IPS-20b (cell line): Measurements from ENCODE around the gene ST6GALNAC1.

Source experiments
- H3K27ac ChIP-seq: one replicate; pipeline ENCODE4 v1.5.1; 2013; ENCODE audit warnings: low read length
- H3K27me3 ChIP-seq: 2 replicates; pipeline ENCODE4 v1.6.1; 2013; ENCODE audit warnings: mild to moderate bottlenecking, low read length, inconsistent platforms; ENCODE audit not compliant: insufficient read depth
- H3K36me3 ChIP-seq: 2 replicates; pipeline ENCODE4 v1.6.1; 2013; ENCODE audit warnings: low read depth, mild to moderate bottlenecking, inconsistent platforms, low read length, moderate library complexity; ENCODE audit not compliant: insufficient read depth
- H3K4me1 ChIP-seq: 2 replicates; pipeline ENCODE4 v1.6.1; 2013; ENCODE audit warnings: mild to moderate bottlenecking, control low read depth, inconsistent platforms, low read length, moderate library complexity; ENCODE audit not compliant: insufficient read depth
- H3K4me3 ChIP-seq: 2 replicates; pipeline ENCODE4 v1.5.1; 2013; ENCODE audit warnings: mild to moderate bottlenecking, low read length, inconsistent platforms
- H3K9ac ChIP-seq: 2 replicates; pipeline ENCODE4 v1.6.1; 2013; ENCODE audit warnings: low read depth, mild to moderate bottlenecking, inconsistent platforms, low read length, moderate library complexity
- H3K9me3 ChIP-seq: 2 replicates; pipeline ENCODE4 v1.6.1; 2013; ENCODE audit warnings: mild to moderate bottlenecking, low read depth, low read length, inconsistent platforms; ENCODE audit not compliant: insufficient read depth

Gene ST6GALNAC1

GRCh38 chr17:76672892-76673291, 29.3 kb upstream of the ST6GALNAC1 start:
- Histone ChIP-seq H3K9ac (peak overlapping the region; percentile 88; the same call in 1 of the 2 replicates), H3K27ac (no peak overlapping the region), H3K36me3 (no peaks in the 10 kb centered on the region), H3K9me3 (no peaks in the 10 kb centered on the region), H3K27me3 (no peaks in the 10 kb centered on the region), H3K4me1 (peaks cover 10% of the 10 kb centered on the region; the same call in 1 of the 2 replicates), H3K4me3 (no peak overlapping the region; the same call in 1 of the 2 replicates)

DNA sequence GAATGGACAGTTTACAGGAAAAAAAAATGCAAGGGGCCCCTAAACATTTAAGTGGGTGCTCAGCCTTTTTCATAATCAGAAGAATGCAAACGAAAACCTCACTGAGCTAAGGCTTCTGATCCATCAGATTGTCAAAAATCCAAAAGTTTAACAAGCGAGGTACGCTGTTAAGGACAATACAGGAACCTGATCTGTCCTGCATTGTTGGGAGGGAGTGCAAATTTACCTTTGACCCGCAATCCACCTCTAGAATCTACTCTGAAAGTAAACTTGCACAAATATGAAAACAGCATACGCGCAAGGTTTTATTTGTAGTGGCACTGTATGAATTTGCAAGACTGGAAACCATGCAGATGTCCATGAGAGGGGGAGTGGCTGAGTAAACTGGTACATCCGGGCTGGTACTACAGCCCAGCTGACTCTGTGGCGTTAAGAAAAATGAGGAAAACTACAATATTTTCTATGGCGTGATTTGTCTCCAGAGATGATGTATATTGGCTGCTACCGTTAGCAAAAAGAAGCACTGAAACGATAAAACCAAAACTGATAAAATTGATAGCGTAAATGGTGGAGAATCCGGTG, 28.8 kb upstream of the ST6GALNAC1 start:
- H3K36me3 ChIP-seq, result no peaks in the 10 kb centered on the region
- peak overlapping the region; percentile 88 for H3K9ac ChIP-seq
- peaks cover 10% of the 10 kb centered on the region; the same call in 1 of the 2 replicates for H3K4me1 ChIP-seq
- peak overlapping the region; percentile 41 for H3K27ac ChIP-seq
- no peaks in the 10 kb centered on the region for H3K27me3 ChIP-seq
- H3K9me3 ChIP-seq, result no peaks in the 10 kb centered on the region
- peak overlapping the region; percentile 80 for H3K4me3 ChIP-seq

GRCh38 chr17:76671912-76672262, 28.3 kb upstream of the ST6GALNAC1 start:
- Histone ChIP-seq H3K9me3 (no peaks in the 10 kb centered on the region), H3K4me3 (peak overlapping the region; percentile 80)

DNA sequence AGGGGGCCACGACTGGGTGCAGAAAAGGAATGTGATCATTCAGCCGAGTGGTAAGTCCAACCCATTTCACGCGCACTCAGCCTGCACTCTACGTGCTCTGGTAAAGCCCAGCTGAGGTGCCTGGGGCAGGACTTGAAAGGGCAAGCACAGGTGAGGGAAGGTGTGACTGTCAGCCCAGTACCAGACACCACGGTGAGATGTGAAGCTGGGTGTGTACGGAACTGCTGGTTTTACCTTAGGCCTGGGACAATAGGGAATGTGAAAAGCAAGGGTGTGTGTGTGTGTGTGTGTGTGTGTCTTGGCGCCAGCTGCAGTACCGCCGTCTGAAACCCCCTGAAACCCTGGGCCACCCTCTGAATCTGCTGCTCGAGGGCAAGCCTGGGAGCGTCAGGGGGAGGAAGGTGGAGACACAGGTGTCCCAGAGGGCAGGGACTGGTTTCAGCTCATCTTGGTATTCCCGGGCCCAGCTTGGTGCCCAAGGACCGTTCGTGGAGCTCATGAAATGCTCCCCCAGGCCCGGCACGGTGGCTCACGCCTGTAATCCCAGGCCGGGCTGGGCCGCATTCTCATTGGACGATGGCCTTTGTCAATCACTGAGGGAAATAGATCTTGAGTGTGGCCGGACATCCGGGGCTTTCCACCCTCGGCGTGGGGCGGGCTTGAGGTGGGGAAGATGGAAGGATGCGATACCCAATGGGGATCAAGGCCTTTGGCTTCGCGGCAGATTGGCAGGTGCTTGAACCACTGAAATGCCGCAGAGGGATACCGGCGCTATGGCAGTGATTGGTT, 27.8 kb upstream of the ST6GALNAC1 start:
- H3K27ac ChIP-seq, result peak overlapping the region; percentile 12
- H3K27me3 ChIP-seq, result no peaks in the 10 kb centered on the region
- H3K4me3 ChIP-seq, result peak overlapping the region; percentile 80

More at GRCh38 chr17:76671912-76672262, 28.3 kb upstream of the ST6GALNAC1 start:
- H3K36me3 ChIP-seq, result no peaks in the 10 kb centered on the region
- peaks cover 10% of the 10 kb centered on the region; the same call in 1 of the 2 replicates for H3K4me1 ChIP-seq
- H3K27me3 ChIP-seq, result no peaks in the 10 kb centered on the region
- H3K9ac ChIP-seq, result peak overlapping the region; percentile 88
- H3K27ac ChIP-seq, result peak overlapping the region; percentile 41

GRCh38 chr17:76670718-76671122, 27.2 kb upstream of the ST6GALNAC1 start:
- H3K4me3 ChIP-seq, result peak overlapping the region; percentile 54
- peak overlapping the region; percentile 12 for H3K27ac ChIP-seq
- no peaks in the 10 kb centered on the region for H3K36me3 ChIP-seq
- H3K27me3 ChIP-seq, result no peaks in the 10 kb centered on the region
- H3K9ac ChIP-seq, result peak overlapping the region; percentile 71; the same call in 1 of the 2 replicates
- H3K4me1 ChIP-seq, result peaks cover 10% of the 10 kb centered on the region; the same call in 1 of the 2 replicates
- H3K9me3 ChIP-seq, result no peaks in the 10 kb centered on the region

More for the DNA sequence above, 27.8 kb upstream of the ST6GALNAC1 start:
- Histone ChIP-seq H3K9ac (peak overlapping the region; percentile 88), H3K4me1 (peaks cover 10% of the 10 kb centered on the region; the same call in 1 of the 2 replicates), H3K9me3 (no peaks in the 10 kb centered on the region), H3K36me3 (no peaks in the 10 kb centered on the region)

DNA sequence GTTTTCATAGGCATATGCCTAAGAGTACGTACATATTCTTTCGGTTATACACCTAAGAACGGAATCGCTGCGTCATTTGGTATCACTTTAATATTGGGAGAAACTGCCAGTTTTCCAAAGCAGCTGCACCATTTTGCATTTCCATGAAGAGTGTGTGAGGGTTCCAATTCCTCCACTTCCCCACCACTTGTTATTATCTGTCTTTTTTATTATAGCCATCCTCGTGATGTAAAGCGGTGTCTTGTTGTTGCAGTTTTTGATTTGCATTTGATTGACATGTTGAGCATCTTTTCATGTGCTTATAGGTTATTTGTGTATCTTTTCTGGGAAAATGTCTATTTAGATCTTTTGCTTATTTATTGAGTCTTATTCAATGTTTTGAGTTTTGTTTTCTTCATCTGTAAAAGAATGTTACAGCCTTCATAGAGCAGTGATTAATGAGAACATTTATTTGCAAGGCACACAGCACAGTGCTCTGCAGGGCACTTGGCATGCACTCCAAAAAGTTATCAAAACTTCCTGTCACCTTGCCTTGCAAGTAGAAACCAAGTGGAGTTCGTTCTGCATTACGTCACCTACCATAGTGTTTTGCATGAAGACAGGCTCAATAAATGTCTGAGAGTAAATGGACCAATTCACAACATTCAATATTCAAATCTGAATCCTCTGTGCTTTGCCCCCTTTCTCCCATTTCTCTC, 26.6 kb upstream of the ST6GALNAC1 start:
- H3K27me3 ChIP-seq, result no peaks in the 10 kb centered on the region
- no peaks in the 10 kb centered on the region for H3K36me3 ChIP-seq
- H3K4me3 ChIP-seq, result peak overlapping the region; percentile 54; the same call in 1 of the 2 replicates
- H3K4me1 ChIP-seq, result peaks cover 10% of the 10 kb centered on the region; the same call in 1 of the 2 replicates
- H3K9ac ChIP-seq, result peak overlapping the region; percentile 71; the same call in 1 of the 2 replicates
- no peak overlapping the region for H3K27ac ChIP-seq
- no peaks in the 10 kb centered on the region for H3K9me3 ChIP-seq

GRCh38 chr17:76667786-76668453, 24.4 kb upstream of the ST6GALNAC1 start:
- Histone ChIP-seq H3K27me3 (no peaks in the 10 kb centered on the region), H3K36me3 (no peaks in the 10 kb centered on the region), H3K4me3 (no peak overlapping the region), H3K9ac (no peak overlapping the region), H3K27ac (no peak overlapping the region), H3K4me1 (peaks cover 10% of the 10 kb centered on the region; the same call in 1 of the 2 replicates), H3K9me3 (no peaks in the 10 kb centered on the region)

DNA sequence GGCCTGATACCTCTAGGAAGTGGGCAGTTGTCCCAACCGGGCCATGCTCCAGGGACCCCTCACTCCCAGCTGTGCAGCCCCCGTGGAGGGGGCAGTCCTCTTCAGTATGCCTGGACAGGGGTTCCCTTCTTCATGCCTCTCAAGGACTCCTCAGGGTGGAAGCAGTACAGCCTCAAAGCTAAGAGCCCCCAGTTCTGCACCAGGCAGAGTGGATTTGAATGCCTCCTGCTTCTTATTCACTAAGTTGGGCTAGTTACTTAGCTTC, 23.9 kb upstream of the ST6GALNAC1 start:
- Histone ChIP-seq H3K9ac (no peak overlapping the region), H3K27ac (no peak overlapping the region), H3K27me3 (no peaks in the 10 kb centered on the region)

GRCh38 chr17:76660656-76661042, 17.1 kb upstream of the ST6GALNAC1 start:
- H3K4me1 ChIP-seq, result 0 out of 2 replicates have a peak, but pooled peaks cover 4% of the 10 kb centered on the region
- no peaks in the 10 kb centered on the region for H3K36me3 ChIP-seq
- H3K9me3 ChIP-seq, result no peaks in the 10 kb centered on the region
- no peak overlapping the region for H3K27ac ChIP-seq
- no peaks in the 10 kb centered on the region for H3K27me3 ChIP-seq
- H3K4me3 ChIP-seq, result no peak overlapping the region
- no peak overlapping the region for H3K9ac ChIP-seq

More for the DNA sequence above, 23.9 kb upstream of the ST6GALNAC1 start:
- H3K9me3 ChIP-seq, result no peaks in the 10 kb centered on the region
- no peak overlapping the region for H3K4me3 ChIP-seq
- H3K36me3 ChIP-seq, result no peaks in the 10 kb centered on the region
- H3K4me1 ChIP-seq, result peaks cover 10% of the 10 kb centered on the region; the same call in 1 of the 2 replicates

DNA sequence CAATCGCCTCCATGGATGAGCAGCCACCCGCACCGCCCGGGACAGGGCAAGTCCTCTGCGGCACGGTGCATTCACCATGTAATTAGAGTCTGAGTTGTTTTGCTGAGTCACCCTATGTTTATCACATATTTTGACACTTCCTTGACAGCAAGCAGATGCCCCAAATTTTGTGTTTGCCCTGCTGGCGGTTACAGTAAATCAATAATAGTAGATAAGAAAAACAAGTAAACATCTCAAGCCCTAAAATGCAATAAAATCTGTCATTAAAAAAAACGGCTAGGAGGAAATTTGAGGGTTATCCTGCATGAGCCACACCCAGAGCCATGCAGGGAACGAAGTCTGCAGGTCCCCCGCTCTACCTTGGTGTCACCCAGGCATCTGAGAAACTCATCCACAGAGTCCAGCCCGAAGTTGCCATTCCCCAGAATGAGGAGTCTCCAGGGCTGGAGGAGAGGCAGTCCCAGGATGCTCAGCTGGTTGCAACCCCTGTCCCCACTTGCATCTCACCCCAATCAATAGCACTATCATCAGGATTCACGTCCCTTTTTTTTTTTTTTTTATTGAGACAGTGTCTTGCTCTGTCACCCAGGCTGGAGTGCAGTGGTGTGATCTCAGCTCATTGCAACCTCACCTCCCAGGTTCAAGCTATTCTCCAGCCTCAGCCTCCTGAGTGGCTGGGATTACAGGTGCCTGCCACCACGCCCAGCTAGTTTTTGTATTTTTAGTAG, 16.5 kb upstream of the ST6GALNAC1 start:
- no peaks in the 10 kb centered on the region for H3K9me3 ChIP-seq
- H3K4me1 ChIP-seq, result 0 out of 2 replicates have a peak, but pooled peaks cover 4% of the 10 kb centered on the region
- no peak overlapping the region for H3K4me3 ChIP-seq
- H3K36me3 ChIP-seq, result no peaks in the 10 kb centered on the region
- H3K27me3 ChIP-seq, result no peaks in the 10 kb centered on the region
- H3K9ac ChIP-seq, result no peak overlapping the region
- H3K27ac ChIP-seq, result no peak overlapping the region

DNA sequence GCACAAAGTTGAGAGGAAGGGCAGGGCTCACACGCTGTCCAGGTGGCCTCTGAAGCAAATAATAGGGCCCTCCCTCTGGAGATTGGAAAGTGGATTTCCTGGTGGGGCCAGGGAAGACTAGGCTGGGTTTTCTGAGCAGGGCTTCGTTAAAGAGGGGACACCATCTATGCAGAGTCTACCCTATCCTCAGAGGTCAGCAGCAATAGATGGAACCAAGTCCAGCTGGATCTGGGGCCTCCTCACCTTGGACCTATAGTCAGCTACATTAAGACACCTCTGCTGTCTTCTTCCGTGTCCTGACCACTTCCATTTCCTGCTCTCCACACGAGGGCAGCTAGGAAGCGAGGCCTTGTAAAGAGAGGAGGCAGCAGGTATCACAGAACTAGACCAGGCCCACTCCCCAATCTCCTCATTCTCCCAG, 14.7 kb upstream of the ST6GALNAC1 start:
- no peak overlapping the region for H3K9ac ChIP-seq
- H3K4me3 ChIP-seq, result no peak overlapping the region

More for the DNA sequence above, 14.7 kb upstream of the ST6GALNAC1 start:
- H3K9me3 ChIP-seq, result no peaks in the 10 kb centered on the region
- H3K27ac ChIP-seq, result no peak overlapping the region
- 0 out of 2 replicates have a peak, but pooled peaks cover 4% of the 10 kb centered on the region for H3K4me1 ChIP-seq
- H3K27me3 ChIP-seq, result no peaks in the 10 kb centered on the region
- H3K36me3 ChIP-seq, result no peaks in the 10 kb centered on the region
